HG02938 (cell line): ENCODE results near the gene INSYN2B.

Experiments used
- ATAC-seq: cut with Tn5 transposase; IDR thresholded peaks from one replicate; pipeline ENCODE4 v1.9.1; 2021; ENCODE audit warnings: mild to moderate bottlenecking, moderate library complexity; ENCODE audit not compliant: unreplicated experiment

The INSYN2B gene

DNA sequence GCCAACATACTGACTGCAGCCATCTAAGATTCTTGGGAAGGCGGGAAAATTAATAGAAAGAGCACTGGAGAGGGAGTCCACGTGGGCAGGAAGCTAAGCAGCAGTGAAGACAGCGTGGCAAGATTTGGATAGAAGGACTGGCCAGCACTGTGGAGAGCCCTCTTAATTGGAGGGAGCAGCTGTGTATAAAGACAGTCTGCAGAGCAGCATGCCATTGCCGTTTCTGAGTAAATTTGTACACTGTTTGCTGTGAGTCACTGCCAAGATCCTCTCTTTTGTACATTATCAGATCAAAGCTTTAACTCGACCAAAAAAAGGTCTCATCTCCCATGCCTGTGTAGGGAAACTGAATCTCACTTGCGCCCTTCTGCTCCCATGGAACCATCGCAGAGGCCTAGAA lies 45.3 kb downstream of the INSYN2B start:
- ATAC-seq: no peak

DNA sequence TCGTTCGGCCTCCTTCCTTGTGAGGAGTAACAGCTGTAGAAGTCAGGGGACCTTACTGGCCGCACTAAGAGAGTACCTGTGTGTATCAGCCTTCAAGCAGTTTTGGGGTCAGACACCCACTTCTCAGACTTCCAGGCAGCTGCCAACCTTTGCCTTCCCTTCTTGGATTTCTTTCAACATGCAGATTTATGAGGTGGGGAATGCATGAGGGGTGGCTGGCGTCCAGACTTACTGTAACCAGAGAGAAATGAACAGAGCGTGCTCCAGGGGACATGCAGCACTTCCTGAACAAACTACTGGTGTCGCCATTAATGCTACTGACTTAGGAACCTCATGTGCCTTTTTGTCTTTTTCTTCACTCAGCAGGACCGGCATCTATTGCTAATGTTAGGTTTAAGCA lies 46.7 kb downstream of the INSYN2B start:
- no peak for ATAC-seq

DNA sequence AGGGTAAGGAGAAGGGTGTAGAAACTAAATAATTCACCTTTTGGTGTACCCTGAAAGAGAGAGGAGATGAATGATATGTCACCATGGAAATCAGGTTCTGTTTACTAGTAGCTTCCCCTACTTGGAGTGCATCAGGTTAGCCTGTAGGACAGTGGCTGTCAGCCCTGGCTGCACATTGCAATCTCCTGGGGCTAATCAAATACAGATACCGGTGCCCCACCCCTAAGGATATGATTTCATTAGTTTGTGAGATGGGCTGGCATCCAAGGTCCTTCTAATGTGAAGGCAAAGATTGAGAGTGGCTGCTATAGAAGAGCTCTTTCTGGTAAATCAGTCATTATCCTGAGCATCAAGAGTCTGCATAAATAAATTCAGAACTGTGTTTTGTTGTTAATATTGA lies 47.2 kb downstream of the INSYN2B start:
- no peak for ATAC-seq

DNA sequence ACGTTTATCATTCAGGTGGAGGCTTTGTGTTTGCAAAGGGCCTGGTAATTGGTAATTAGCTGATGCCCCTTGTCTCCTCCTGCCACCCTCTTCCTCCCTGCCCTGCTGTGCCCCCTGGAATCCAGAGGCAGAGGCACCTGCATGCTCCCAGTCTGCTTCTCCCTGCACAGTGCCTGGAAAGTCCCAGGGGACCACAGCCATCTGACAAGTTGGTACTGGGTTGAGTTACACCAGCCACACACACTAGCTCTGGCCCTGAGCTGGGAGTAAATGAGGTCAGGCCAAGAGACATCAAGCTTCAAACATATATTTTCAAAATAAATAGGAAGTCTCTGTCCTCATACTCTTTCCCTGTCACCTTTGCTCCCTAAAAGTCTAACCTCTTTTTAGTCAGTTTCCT lies 56.3 kb downstream of the INSYN2B start:
- ATAC-seq: no peak

DNA sequence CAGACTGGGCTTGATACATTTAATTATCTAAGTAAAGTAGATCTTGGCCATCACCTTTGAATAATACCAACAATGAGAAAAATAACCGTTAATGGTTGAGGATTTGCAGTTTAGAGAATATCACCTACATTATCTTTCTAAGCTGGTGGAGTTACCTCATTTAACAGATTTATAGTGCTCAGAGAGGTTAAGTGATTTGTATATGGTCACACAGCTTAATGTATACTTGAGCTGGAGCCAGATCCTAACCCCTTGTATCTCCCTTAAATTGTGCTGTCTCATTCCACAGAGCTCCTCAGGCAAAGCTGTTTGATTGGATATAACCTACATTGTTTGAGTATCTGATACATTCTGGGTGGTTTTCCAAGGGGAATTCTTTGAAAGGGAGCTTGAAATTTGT lies 57.8 kb downstream of the INSYN2B start:
- no peak for ATAC-seq

DNA sequence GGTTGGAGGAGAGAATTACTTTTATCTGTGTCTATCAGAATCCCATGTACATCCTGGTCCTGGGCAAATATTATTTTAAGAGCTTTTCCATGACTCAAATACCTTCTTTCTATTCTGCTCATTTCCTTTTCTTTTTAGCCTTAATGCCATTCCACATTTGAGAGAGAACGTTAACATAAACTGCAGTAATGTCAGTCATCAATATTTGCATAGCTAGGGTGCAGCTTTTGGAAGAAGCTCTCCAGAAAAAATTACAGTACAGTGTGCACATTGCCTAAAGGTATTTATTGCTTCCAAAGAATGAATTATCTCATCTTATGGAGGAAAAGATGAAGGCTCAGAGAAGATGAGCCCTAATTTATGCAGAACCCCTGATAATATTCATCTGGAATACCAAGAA lies 58.3 kb downstream of the INSYN2B start:
- ATAC-seq: no peak

DNA sequence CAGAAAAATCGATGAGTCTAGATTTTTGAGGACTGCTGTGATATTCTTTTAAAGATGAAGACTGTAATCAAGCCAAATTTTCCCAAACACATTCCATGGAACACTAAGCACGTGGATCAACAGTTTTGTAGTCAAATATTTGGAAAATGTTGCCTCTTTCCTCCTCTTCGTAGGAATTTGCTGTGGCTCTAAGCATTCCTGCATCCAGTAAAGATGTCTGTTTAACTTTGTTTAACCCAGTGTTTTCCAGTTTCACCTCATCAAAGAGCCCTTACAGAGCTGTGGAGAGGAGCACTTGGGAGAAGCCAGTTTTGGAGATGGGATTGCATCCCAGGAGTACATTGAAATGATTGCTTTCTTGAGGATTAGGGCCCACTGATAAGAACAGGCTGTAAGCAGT lies 58.9 kb downstream of the INSYN2B start:
- no peak for ATAC-seq

DNA sequence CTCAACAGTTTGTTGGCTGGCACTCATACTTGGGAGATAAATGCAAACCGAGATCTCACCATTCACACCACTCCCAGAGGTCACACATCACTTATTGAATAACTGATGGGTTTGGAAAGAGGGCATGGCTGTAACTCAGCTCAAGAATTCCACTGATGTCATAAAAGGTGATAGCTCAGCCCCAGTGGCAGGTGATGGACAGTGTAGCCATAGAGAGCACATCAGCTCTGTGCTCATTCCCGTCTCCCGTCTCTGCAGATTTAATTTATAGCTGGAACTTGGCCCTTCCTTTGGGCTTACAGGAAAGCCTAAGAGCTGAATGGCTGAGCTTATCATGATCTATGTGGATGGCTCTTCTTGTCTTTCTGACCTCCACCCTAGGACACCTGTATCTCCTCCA lies 59.8 kb downstream of the INSYN2B start:
- no peak for ATAC-seq

DNA sequence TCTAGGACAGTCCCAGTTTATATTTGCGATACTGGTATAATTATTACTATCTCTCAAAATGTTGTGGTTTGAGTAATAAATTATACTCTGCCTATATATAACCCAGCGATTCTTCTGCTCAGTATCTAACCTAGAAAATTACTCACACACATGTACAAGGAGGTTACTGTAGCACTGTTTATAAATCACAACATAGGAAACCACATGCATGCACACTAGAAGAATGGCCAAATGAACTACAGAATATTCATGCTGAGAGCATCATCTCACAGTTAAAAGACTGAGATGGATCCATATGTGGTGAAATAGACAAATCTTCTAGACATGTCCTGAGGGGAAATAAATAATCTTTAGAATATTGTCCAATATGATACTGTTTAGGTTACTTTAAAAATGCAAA lies 62.1 kb downstream of the INSYN2B start:
- no peak for ATAC-seq

DNA sequence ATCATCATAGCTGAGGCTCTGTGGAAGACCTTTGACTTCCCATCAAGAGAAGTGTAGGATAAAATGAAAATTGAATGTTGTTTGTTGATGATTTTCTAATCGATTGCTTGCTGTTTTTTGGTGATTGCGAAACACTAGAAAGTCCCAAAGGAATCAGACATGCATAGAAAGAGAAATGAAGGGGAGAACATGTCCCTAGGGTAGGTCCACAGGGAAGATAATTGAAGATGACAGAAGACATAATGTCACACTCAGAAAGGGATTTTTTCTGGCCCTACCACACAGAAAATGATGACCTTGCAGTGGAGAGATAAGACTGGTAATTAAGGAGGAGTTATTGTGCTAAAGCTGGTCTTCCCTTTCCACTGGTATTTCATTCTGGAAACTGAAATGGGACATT lies 62.8 kb downstream of the INSYN2B start:
- ATAC-seq: no peak

DNA sequence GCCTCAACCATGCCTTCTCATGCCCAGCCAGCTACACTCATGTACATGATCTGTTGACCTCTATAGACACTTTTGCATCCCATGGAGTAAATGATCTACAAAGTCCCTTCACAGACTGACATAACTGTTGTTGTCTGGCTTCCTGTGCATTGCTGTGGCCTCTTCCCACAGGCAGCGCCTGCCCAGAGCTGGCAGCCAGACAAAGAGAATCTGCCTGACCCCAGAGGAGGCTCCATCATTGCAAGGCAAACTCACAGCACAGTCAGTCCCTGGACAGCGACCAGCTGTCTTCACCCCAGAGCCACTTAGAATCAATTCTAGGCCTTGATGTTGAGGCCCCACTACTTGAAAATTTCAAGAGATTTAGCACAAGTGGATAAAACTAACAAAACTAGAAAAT lies 65.5 kb downstream of the INSYN2B start:
- ATAC-seq: no peak

DNA sequence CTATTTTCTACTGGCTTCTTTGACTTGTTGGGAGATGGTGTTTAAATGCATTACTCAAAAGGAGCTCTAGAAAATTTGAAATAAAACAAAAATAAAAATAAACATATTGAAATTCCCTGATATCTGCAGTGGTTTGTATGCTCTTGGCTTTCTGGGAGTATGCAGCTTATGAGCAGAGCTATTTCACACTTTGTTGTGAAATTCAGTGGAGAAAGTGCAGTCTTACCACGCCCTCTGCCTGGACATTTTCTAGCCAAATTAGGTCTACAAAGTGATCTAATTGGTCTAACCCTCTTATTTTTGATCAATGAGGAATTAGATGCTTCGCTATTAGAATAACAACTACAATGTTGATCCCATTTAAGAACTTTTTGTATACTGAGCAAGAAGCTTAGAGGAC lies 66.8 kb downstream of the INSYN2B start:
- ATAC-seq: no peak

DNA sequence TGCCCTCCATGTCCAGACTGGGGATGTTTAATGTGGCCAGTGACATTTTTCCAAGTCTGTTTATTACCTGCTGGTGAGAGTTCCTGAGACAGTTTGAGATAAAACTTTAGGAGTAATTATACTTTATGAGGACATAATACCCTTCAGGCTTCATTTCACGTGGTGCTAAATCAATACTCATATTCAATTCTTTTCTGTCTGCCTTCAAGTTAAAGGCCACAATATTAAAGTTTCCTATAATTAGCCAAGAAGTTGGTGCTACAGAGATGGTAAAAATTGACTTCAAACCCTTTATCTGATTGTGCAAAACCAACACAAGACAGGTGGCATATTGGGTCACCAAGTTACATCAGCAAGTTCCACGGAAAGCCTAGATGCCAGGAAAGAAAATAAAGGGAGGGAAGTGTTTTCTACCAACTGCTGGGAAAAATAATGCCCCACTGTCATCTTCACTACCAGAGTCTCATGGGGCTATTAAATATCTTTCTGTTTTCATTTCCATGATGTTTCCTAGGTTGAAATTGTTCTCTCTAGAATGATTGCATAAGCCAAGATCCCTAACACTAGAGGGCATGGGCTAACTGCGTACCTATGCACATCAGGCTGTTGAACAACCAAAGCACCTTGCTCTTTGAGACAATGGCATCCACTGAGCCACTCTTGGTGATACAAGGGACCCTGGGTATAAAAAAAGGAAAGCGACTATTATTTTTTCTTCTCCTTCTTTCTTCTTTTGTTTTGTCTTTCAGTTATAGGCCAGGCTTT lies 68.7 kb downstream of the INSYN2B start:
- ATAC-seq: no peak

DNA sequence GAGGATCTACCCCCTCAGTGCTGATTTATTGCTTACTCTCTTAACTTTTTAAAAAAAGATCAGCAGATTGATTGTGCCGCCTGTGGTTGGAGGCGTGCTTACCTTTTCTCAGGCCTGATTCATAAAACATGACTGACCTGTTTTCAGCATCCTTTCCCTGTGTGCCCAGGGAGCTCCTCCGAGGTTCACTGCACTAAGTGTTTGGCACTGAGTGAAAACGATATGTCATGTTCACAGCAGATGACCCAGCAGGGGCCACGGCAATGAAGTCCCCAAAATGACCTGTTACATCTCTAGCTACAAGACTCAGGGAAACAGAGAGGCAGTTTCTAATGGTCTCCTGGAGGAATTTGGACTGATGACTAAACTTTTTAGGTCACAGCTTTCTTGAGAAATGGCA lies 69.9 kb downstream of the INSYN2B start:
- no peak for ATAC-seq

DNA sequence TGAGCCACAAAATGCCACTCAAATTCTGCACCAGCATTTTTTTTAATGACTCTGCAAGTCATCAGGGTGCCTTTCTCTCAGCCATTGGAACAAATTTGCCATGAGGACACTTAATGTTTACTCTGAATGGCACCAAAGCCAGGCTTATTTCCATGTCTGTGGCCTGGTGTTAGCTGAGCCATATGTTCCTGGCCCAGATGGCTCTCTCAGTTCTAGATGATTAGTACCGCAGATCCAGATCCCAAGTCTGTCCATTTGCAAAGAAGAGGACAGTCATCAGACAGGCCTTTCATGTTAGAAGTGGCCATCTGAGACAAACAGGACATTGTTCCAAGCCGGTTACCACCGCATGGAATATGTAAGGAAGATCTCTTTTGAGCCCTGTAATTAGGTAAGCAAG lies 70.3 kb downstream of the INSYN2B start:
- ATAC-seq: no peak

DNA sequence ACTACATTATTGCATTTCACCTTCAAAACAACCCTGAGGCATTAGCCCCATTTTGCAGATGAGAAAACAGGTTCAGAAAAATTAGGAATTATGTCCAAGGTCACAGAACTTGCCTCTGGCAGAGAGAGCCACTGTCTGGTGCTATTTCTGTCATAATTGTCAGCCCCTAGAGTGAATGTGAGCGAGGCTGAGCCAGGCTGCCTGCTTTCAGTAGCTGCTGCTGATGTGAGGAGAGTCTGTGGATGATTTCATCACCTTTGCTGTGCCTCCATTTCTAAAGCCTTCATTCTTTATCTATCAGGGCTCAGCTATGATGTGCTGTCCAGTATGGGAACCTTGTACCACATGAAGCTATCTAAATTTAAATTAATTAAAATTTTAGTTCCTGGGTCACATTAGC lies 71.4 kb downstream of the INSYN2B start:
- no peak for ATAC-seq

DNA sequence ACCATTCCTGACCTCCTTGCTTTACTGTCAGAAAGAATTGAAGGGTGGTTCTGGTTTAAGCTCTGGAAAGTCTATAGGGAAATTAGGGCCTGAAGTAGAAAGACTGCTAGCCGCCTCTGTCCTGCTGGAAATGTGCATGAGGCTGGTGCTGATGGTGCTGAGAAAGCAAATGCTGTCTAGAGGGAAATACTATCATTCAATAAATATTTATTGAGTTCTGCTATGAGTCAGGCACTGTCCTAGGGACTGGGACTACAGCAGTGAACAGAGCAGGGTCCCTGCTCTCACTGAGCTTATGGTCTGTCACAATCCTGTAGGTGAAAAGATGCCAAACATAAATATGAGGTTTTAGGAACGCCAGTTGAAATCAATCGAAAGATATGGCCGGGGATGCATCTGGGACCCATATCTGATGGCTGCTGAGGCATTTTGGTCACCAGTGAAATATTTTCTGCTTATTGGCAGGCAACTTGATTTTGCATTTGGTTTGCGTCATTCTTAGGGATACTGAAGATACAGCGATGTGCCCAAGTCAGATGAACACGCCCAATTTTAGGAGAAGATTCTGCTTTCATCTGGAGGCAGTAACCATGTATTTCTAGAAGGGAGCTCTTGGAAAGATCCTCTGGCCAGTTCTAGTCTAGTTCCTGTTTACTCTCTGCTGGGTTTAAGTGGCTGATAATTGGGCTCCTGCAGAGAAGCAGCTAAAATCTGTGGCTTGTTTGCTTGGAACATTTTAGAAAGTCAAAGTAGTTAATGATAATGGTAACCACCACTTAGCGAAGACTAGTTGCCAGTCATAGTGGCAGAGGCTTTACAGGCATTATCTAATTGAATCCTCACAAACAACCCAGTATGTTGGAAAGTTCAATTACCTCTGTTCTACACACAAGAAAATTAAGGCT lies 73.3 kb downstream of the INSYN2B start:
- ATAC-seq: no peak

DNA sequence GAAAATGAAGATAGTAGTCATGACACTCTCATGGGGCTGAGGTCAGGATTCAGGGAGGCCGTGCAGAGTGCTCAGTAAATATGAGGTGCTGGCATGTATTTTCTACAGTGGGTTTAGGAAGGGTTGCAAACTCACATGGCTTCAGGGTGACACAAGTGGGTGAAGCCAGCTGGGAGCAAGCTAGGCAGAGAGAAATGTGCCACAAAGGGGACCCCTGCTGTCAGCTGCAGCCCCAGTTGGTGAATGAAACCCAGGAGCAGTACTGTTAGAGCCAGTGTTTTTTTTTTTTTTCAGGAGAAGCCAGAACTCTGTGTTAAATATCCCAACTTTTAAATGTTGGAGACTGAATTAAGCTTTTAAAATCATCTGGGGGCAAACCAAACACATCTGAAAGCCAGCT lies 75.3 kb downstream of the INSYN2B start:
- ATAC-seq: no peak

DNA sequence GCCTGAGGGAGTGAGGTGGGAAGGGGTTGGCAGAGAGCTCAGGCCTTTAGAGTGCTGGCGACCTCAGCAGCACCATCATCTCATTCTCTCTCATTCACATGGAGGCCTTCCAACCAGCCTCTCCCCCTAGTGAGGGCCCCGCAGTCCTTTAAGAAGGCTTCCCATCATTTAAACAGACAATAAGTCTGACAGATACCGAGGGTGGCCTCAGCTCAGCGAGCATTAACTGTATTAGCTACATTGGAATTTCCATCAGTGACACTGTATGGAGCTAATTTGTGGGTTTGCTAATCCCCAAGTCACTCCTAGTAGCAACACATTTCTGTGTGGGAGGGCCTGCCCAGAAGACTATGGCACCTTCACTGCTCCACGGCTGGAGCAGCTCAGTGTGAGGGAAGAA lies 75.8 kb downstream of the INSYN2B start:
- ATAC-seq: no peak

DNA sequence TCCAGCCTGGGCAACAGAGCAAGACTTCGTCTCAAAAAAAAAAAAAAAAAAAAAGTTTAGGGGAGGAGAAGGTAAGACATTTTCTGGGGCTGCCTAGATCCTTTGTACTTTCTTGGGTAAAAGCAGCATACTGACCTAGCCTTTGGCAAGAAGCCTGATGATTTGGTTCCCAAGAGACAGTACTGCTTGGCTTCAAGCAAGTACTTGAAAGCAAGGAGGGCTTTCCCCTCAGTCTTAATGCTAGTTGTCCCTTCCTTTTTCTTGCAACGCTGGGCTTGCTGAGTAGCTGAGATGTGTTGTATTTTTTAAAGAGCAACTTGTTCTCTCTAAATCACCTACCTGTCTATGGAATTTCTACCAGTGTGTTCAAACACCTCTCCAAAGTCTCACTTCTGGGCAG lies 76.2 kb downstream of the INSYN2B start:
- no peak for ATAC-seq

DNA sequence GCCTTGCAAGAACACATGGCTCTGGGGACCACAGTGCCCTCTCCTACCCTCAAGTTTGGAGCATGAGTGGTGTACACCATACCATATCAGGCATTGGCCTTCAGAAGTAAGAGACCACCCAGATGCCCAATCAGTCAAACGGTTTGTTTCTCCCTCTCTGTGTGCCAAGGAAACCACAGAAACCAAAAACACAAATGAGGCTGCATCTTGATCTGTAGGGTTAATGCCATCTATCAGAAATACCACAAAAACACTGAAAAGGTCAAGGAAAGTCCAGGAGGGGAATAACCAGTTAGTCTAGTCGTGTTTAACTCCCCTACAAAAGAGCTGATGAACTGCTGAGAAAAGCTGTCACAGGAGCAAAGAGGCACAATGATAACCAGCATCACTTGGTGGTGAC lies 78.4 kb downstream of the INSYN2B start:
- no peak for ATAC-seq

DNA sequence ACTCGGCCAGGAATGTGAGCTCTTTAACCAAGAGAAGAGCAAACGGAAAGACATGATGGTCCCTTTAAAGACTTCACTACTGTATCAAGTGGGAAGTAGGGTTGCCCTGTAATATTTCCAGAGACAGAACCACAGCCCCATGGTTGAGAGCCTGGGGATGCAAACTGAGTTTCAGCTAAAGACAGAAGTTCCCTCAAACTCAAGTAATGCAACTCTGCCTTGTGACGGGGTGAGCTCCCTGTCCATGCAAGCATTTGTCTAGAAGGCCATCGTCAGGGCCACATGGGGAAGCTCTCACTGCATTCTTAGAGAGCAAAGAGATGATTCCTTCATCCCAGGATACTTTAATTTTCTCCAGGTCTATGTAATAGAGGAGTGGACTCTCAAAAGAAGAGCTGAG lies 82.8 kb downstream of the INSYN2B start:
- no peak for ATAC-seq
